Left cardiac atrium (tissue), 4 donors: Measurements from ENCODE around the gene HMGN1. TPM values are rescaled to one million over a fixed set of nuclear protein-coding genes. Genes with fewer than 3 reads are reported as not detected.
"Not testable (repeated sequence)": the region's sequence is repeated elsewhere in the genome, so short reads cannot be mapped to it uniquely, and the experiment has no call there.

ENCODE experiments used
- ATAC-seq, 2 donors: fragments of 200-7000 bp; cut with Tn5 transposase; one replicate each; pipeline ENCODE4 v1.9.1; 2020; ENCODE audit warnings: mild to moderate bottlenecking in 2 of 2, moderate library complexity in 2 of 2
- DNase-seq: peaks from one replicate; pipeline ENCODE4 v3.0.0-alpha.2; 2020
- intact Hi-C, 2 donors: fragments of 100-400 bp; cut with DNase I; formaldehyde crosslinking; loops; one replicate each; pipeline versions ENCODE4 v1.14.1 to v1.15.1; 2022 to 2023
- total RNA-seq, 2 donors: library from RNA; stranded (reverse); fragmentation: NEBNext Ultra II Directional; extraction: Animal tissue kit (Norgen Biotek cat#: 25700); gene quantifications; one replicate each; pipeline ENCODE4 v1.2.1, GENCODE V29; 2021
- donor health status: DM: no; HTN: yes; CAD: no.
- donor health status: DM: no; HTN: yes; CAD: no; lungs with severe emphysema.
- donor health status: DM: yes; HTN: yes; CAD: no.
- donor health status: Dilated cardiomyopathy.

HMGN1 gene
- total RNA-seq, 2 donors from 2014 or later = 73.2 to 78.2 TPM

DNA sequence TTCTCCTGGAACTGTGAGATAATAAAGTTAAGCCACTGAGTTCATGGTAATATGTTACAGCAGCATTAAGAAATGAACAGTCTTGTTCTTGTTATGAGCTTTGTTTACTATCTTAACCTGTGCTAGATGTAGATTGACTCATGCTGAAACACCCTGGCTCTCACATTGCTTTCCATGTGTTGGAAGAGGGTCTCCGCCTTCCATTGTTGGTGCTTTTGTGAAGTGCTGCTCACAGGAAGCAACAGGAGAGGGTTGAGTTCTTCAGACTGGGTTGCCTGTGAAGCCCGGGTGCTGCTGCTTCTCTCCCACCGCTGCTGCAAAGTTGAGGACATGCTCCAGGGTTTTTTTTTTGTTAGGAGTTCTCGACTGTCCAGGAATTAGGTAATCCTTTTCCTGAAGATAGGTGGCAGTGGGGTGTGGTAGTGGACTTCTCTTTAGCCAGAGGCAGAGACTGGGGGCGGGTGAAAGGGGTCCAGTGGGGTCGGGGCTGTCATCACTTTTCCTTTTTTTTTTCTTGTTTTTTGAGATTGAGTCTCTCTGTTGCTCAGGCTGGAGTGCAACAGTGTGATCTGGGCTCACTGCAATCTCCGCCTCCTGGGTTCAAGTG lies 28.7 kb upstream of the HMGN1 start:
- no peak for DNase-seq
- intact Hi-C loops = no loop called here
- ATAC-seq = no peak

DNA sequence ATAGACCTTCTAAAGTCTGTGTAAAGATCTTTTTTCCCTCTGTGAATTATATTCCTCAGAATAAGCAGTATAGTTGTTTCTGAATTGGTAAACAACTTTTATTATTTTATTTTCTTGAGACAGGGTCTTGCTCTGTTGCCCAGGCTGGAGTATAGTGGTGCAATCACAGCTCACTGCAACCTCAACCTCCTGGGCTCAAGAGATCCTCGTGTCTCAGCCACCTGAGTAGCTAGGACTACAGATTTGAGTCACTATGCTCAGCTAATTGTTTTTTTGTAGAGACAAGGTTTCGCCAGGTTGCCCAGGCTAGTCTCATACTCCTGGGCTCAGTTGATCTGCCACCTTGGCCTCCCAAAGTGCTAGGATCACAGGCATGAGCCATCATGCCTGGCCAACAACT lies 26.6 kb upstream of the HMGN1 start:
- ATAC-seq (no peak), DNase-seq (no peak)
- intact Hi-C loops = no loop called here

GRCh38 chr21:39374046-39374445 lies 25.2 kb upstream of the HMGN1 start:
- no peak for DNase-seq
- no peak for ATAC-seq
- intact Hi-C loops = no loop called here

DNA sequence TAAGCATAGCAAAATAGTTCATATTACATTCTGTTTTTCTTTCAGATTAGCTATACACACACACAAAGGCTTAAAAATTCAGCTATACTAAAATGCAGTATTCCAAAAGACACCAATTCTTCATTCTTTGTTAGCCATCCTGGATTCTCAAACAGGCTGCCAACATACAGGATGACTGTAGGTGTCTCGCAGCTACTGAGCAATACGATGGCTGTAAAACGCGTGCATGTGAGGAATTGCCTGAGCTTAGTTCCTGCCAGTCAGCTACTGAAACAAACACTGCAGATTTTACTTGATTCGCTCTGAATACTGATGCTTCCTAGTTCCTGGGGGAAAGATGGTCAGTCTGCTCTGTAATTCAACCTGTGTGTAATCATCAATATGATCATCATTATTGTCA lies 24.7 kb upstream of the HMGN1 start:
- DNase-seq = no peak
- peak in 1 of 2 donors; percentile 27 for ATAC-seq
- intact Hi-C loops = no loop called here

DNA sequence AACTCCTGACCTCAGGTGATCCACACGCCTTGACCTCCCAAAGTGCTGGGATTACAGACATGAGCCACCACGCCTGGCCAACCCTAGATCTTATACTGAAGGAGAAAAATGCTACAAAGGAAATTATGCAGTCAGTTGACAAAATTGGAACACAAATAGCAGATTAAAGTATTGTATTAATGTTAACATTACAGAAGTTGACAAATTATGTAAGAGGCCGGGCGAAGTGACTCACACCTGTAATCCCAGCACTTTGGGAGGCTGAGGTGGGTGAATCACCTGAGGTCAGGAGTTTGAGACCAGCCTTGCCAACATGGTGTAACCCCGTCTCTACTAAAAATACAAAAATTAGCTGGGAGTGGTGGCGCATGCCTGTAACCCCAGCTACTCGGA lies 21.0 kb upstream of the HMGN1 start:
- ATAC-seq, intact Hi-C loops, DNase-seq: not testable (repeated sequence)

- ATAC-seq (no peak), DNase-seq (no peak)
- intact Hi-C loops = no loop called here
Measured at GRCh38 chr21:39367783-39368182, 18.9 kb upstream of the HMGN1 start.

GRCh38 chr21:39366563-39366962 lies 17.7 kb upstream of the HMGN1 start:
- DNase-seq (no peak), ATAC-seq (no peak)
- intact Hi-C loops = no loop called here

GRCh38 chr21:39364949-39365348 lies 16.1 kb upstream of the HMGN1 start:
- DNase-seq (no peak), ATAC-seq (no peak)
- intact Hi-C loops = no loop called here

GRCh38 chr21:39363607-39364555 lies 15.0 kb upstream of the HMGN1 start:
- intact Hi-C loops = no loop called here
- DNase-seq = no peak
- ATAC-seq = no peak

- DNase-seq = no peak
- ATAC-seq = no peak
- intact Hi-C loops = no loop called here
Measured at GRCh38 chr21:39362733-39363132, 13.8 kb upstream of the HMGN1 start.

GRCh38 chr21:39359382-39359781 lies 10.5 kb upstream of the HMGN1 start:
- DNase-seq (no peak), ATAC-seq (no peak)
- intact Hi-C loops = no loop called here

GRCh38 chr21:39353295-39353694 lies 4.4 kb upstream of the HMGN1 start:
- intact Hi-C loops = no loop called here
- ATAC-seq (no peak), DNase-seq (no peak)

- intact Hi-C loops = no loop called here
- ATAC-seq (no peak), DNase-seq (no peak)
Measured at GRCh38 chr21:39350094-39351005, 1.5 kb upstream of the HMGN1 start.

DNA sequence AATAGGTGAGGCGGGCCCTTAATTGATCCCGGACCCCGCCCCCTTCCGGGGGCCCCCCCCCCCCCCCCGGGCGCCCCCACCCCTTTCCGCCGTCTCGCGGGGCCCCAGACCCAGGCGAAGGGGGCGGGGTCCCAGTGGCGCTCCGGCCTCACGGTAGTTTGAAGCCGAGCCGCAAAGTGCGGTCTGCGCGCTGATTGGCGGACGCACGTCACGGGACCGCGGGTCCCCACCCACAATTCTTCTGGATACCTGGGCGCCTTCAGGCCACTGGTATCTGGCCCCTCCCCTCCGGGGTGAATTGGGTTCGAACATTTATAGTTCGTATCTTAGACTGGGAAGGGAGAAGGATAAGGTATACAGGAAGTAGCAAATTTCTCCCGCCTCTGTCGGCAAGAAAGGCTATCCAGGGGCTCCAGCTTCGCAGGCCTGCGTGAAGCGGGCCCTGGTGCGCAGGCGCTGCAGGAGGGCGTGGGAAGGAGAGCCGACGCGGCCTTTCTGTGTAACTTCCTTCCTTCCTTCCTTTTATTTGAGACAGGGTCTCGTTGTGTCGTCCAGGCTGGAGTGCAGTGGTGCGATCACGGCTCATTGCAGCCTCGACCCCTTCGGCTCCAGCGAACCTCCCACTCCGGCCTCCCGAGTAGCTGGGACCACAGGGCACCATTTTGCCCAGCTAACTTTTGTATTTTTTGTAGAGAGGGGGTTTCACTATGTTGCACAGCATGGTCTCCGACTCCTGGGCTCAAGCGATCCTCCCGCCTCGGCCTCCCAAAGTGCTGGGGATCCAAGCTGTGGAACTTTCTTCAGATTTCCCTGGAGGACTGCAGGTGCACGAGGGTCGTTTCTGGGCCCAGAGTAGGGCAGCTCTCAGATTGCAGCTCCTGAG lies 564 bp upstream of the HMGN1 start:
- intact Hi-C loops = loop anchor here in 1 of 2 donors (5.0 kb wide), 2 partner anchors 37 to 38 kb away; partner anchors contain the start of gene BRWD1
- DNase-seq (peak; percentile 97), ATAC-seq (peak; percentile 96 to 97)

DNA sequence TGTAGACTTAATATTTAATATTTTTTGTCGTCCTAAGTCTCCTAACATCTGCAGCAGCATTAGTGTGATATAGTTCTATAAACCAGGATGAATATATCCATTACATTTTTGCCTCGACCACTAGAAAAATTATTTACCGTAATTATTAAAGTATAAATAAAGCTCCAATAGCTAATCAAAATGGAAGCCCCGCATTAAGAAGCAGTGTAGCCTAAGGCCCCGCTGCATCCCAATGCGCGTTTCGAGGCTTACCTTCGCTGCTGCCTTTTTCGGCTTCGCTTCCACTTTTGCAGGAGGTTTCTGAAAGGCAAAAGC lies 891 bp downstream of the HMGN1 start:
- ATAC-seq (peak in 1 of 2 donors; percentile 3), DNase-seq (no peak)
- intact Hi-C loops = loop anchor here in 1 of 2 donors (5.0 kb wide), 2 partner anchors 36 to 39 kb away; partner anchors contain the start of gene BRWD1

- no peak for ATAC-seq
Measured at GRCh38 chr21:39347537-39347936, 1.4 kb downstream of the HMGN1 start.

DNA sequence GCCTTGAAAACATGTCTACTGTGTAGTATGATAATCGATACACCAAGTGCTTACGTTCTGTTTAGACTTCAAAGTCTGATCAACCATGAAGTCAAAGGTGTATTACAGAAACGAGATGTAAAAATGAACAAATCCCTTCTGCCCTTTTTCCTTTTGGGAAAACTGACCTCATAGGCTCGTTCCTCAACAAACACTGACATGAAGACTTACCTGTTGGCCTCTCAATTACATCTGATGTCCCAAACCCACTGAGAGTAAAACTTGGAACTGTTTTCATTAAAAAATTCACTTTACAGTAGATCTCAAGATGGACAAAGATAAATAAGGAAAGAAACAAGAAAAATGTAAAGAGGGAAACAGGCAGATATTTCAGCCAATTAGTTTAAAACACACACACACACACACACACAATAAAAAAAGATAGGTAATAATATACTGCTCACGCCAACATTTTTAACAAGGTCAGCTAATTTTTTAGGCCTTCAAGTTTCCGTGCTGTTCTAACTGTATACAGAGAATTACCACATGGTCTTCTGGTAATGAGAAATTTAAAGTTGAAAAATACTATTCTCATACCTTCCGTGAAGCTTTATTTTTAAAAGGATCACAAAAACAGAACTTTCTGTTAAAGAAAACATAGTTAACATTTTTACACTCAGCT lies 2.1 kb downstream of the HMGN1 start:
- DNase-seq (no peak), ATAC-seq (no peak)
- intact Hi-C loops = loop anchor here in 1 of 2 donors (5.0 kb wide), 2 partner anchors 34 to 40 kb away; partner anchors contain the start of gene BRWD1

More at GRCh38 chr21:39347537-39347936, 1.4 kb downstream of the HMGN1 start:
- no peak for DNase-seq
- intact Hi-C loops = loop anchor here in 1 of 2 donors (5.0 kb wide), 2 partner anchors 35 to 40 kb away; partner anchors contain the start of gene BRWD1

DNA sequence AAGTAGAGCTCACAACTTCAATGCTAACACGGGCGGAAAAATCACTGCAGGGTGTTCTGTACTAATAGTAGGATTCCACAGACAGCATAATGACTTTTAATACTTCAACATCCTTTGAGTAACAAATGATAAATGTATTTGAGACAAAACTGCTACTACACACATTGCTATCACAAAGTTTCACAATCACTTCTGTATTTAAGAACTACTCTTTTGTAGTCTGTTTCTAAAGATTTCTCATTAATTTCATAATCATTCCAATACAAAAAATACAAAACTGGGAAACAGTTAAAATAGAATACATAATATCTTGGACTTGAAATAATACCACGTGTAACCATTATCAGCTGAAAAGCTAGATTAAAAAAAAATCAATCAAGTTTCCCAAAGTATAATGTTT lies 2.7 kb downstream of the HMGN1 start:
- intact Hi-C loops = loop anchor here in 1 of 2 donors (5.0 kb wide), 2 partner anchors 34 to 41 kb away; partner anchors contain the start of gene BRWD1
- DNase-seq (no peak), ATAC-seq (no peak)
